GM19467 (cell line): ENCODE measurements around the gene BNIP2.
"Not testable (repeated sequence)": the region's sequence is repeated elsewhere in the genome, so short reads cannot be mapped to it uniquely, and the experiment has no call there.

Experiments used
- ATAC-seq: cut with Tn5 transposase; IDR thresholded peaks from one replicate; pipeline ENCODE4 v1.9.1; 2021; ENCODE audit warnings: mild to moderate bottlenecking, moderate library complexity; ENCODE audit not compliant: unreplicated experiment

The BNIP2 gene

GRCh38 chr15:59689626-59690236, 611 bp upstream of the BNIP2 start:
- ATAC-seq: no peak

- no peak for ATAC-seq
Measured at GRCh38 chr15:59688423-59688781, 718 bp downstream of the BNIP2 start.

- ATAC-seq: no peak
Measured at GRCh38 chr15:59687836-59688235, 1.3 kb downstream of the BNIP2 start.

- no peak for ATAC-seq
Measured at GRCh38 chr15:59686389-59686788, 2.7 kb downstream of the BNIP2 start.

GRCh38 chr15:59685737-59686297, 3.3 kb downstream of the BNIP2 start:
- no peak for ATAC-seq

GRCh38 chr15:59680870-59681269, 8.2 kb downstream of the BNIP2 start:
- no peak for ATAC-seq

- no peak for ATAC-seq
Measured at GRCh38 chr15:59680346-59680745, 8.8 kb downstream of the BNIP2 start.

- no peak for ATAC-seq
Measured at GRCh38 chr15:59678620-59679019, 10.5 kb downstream of the BNIP2 start.

GRCh38 chr15:59678172-59678571, 10.9 kb downstream of the BNIP2 start:
- ATAC-seq: no peak

- no peak for ATAC-seq
Measured at GRCh38 chr15:59676565-59676964, 12.6 kb downstream of the BNIP2 start.

GRCh38 chr15:59674361-59674877, 14.7 kb downstream of the BNIP2 start:
- no peak for ATAC-seq

- ATAC-seq: no peak
Measured at GRCh38 chr15:59668556-59668955, 20.6 kb downstream of the BNIP2 start.

- ATAC-seq: no peak
Measured at GRCh38 chr15:59662260-59662659, 26.9 kb downstream of the BNIP2 start.

GRCh38 chr15:59659366-59659765, 29.8 kb downstream of the BNIP2 start:
- ATAC-seq: no peak

- no peak for ATAC-seq
Measured at GRCh38 chr15:59657635-59658125, 31.4 kb downstream of the BNIP2 start.

- peak; percentile 98 for ATAC-seq
Measured at GRCh38 chr15:59656897-59657634, 32.1 kb downstream of the BNIP2 start, which contains the start of gene GTF2A2. Gene GTF2A2, minus strand, starts transcription at chr15:59657515. Its CDS starts 5,238 bp downstream, at chr15:59652277.

- ATAC-seq: no peak
Measured at GRCh38 chr15:59654046-59654445, 35.1 kb downstream of the BNIP2 start.

- ATAC-seq: no peak
Measured at GRCh38 chr15:59649603-59650002, 39.5 kb downstream of the BNIP2 start.

- ATAC-seq: no peak
Measured at GRCh38 chr15:59647085-59647484, 42.0 kb downstream of the BNIP2 start.

- ATAC-seq: no peak
Measured at GRCh38 chr15:59646277-59646676, 42.8 kb downstream of the BNIP2 start.

GRCh38 chr15:59645812-59646211, 43.3 kb downstream of the BNIP2 start:
- not testable (repeated sequence) for ATAC-seq

GRCh38 chr15:59644756-59645155, 44.4 kb downstream of the BNIP2 start:
- no peak for ATAC-seq
